SK-N-SH (cell line): Measurements from ENCODE around the gene STX18. TPM values are rescaled to one million over a fixed set of nuclear protein-coding genes. Genes with fewer than 3 reads are reported as not detected.
"Not testable (repeated sequence)": the region's sequence is repeated elsewhere in the genome, so short reads cannot be mapped to it uniquely, and the experiment has no call there.

Source experiments
- CTCF ChIA-PET: fragments of 300-600, 350-600 bp; formaldehyde crosslinking; extraction: SDS; loops from one replicate; lab custom pipeline; 2021; lab: Yijun Ruan, JAX
- POLR2A ChIA-PET: fragments of 350-600 bp; sonication (Branson Sonifier 250); formaldehyde crosslinking; extraction: SDS; loops from one replicate; lab custom pipeline; 2020; ENCODE audit warnings: antibody characterized with exemption, inconsistent platforms; lab: Yijun Ruan, JAX
- DNase-seq: peaks from one replicate; pipeline ENCODE4 v3.0.0; 2012
- H2AFZ ChIP-seq: fragments of 200-600 bp; sonication (generic); 2 replicates; pipeline ENCODE4 v1.8.1; 2016; ENCODE audit warnings: antibody characterized with exemption, mild to moderate bottlenecking, low read depth
- H3F3A ChIP-seq: fragments of 200-600 bp; sonication (generic); replicated peaks from 2 replicates; pipeline ENCODE3; 2016; ENCODE audit warnings: antibody characterized with exemption, mild to moderate bottlenecking; ENCODE audit not compliant: insufficient read depth
- H3K27ac ChIP-seq, 2 experiments: fragments of 200-500 bp in 1 of 2; fragments of 200-600 bp in 1 of 2; sonication (Bioruptor generic) in 1 of 2; sonication (generic), shearing (Covaris generic) in 1 of 2; 2 replicates each; pipeline versions ENCODE4 v1.5.1 to v1.6.1; 2014 to 2016; ENCODE audit warnings: low read depth in 2 of 2, inconsistent platforms in 1 of 2, low read length in 1 of 2, mild to moderate bottlenecking in 1 of 2, mixed read lengths in 1 of 2
- H3K27me3 ChIP-seq: fragments of 200-600 bp; sonication (generic), shearing (Covaris generic); 2 replicates; pipeline ENCODE4 v1.6.1; 2016; ENCODE audit warnings: mixed run types; ENCODE audit not compliant: insufficient read depth
- H3K36me3 ChIP-seq, 2 experiments: fragments of 200-500 bp in 1 of 2; fragments of 200-600 bp in 1 of 2; sonication (Bioruptor generic) in 1 of 2; sonication (generic) in 1 of 2; replicated peaks in 1 of 2; 2 replicates each; pipeline versions ENCODE3 to v1.5.1; 2014 to 2016; ENCODE audit warnings: low read length in 1 of 2, mild to moderate bottlenecking in 1 of 2; ENCODE audit not compliant: insufficient read depth in 2 of 2, control insufficient read depth in 1 of 2
- H3K4me1 ChIP-seq, 2 experiments: fragments of 200-500 bp in 1 of 2; fragments of 200-600 bp in 1 of 2; sonication (Bioruptor generic) in 1 of 2; sonication (generic), shearing (Covaris generic) in 1 of 2; 2 replicates each; pipeline versions ENCODE4 v1.5.1 to v1.6.1; 2014 to 2016; ENCODE audit warnings: low read depth in 1 of 2, low read length in 1 of 2, mixed run types in 1 of 2; ENCODE audit not compliant: insufficient read depth in 2 of 2, control insufficient read depth in 1 of 2
- H3K4me2 ChIP-seq: fragments of 200-600 bp; sonication (generic), shearing (Covaris generic); 2 replicates; pipeline ENCODE4 v1.6.1; 2017; ENCODE audit warnings: mixed run types
- H3K4me3 ChIP-seq, 2 experiments: fragments of 200-500 bp in 1 of 2; fragments of 200-600 bp in 1 of 2; sonication (Bioruptor generic) in 1 of 2; sonication (generic), shearing (Covaris generic) in 1 of 2; 2 replicates each; pipeline versions ENCODE4 v1.5.1 to v1.8.1; 2014 to 2016; ENCODE audit warnings: low read depth in 2 of 2, inconsistent platforms in 1 of 2, low read length in 1 of 2, mild to moderate bottlenecking in 1 of 2, mixed read lengths in 1 of 2, moderate library complexity in 1 of 2
- H3K79me2 ChIP-seq: fragments of 200-600 bp; sonication (generic); 2 replicates; pipeline ENCODE4 v1.8.1; 2017; ENCODE audit warnings: mild to moderate bottlenecking; ENCODE audit not compliant: insufficient read depth
- H3K9ac ChIP-seq: fragments of 200-600 bp; sonication (generic); 2 replicates; pipeline ENCODE4 v1.6.1; 2017; ENCODE audit warnings: mixed run types
- H3K9me2 ChIP-seq: fragments of 200-600 bp; sonication (generic); 2 replicates; pipeline ENCODE4 v1.6.1; 2017; ENCODE audit warnings: mixed run types
- H3K9me3 ChIP-seq: fragments of 200-600 bp; sonication (generic); 2 replicates; pipeline ENCODE4 v1.6.1; 2017; ENCODE audit warnings: mixed run types, mild to moderate bottlenecking, moderate library complexity
- H4K20me1 ChIP-seq: fragments of 200-600 bp; sonication (generic); 2 replicates; pipeline ENCODE4 v1.6.1; 2017; ENCODE audit warnings: mild to moderate bottlenecking, mixed run types; ENCODE audit not compliant: insufficient read depth
- JUND ChIP-seq: IDR thresholded peaks from 2 replicates; pipeline ENCODE4 v1.4.0; 2012
- MXI1 ChIP-seq: IDR thresholded peaks from 2 replicates; pipeline ENCODE4 v1.6.1; 2012; ENCODE audit warnings: mild to moderate bottlenecking, low read depth, low read length, improper control_type of control experiment
- TEAD4 ChIP-seq: IDR thresholded peaks from 2 replicates; pipeline ENCODE4 v1.4.0; 2012; ENCODE audit warnings: mild to moderate bottlenecking, borderline replicate concordance; ENCODE audit not compliant: insufficient read depth
- WGBS: methylation state at CpG from one replicate; pipeline ENCODE4 v1.1.6; 2017; ENCODE audit warnings: low lambda C conversion rate; 5-methylcytosine and 5-hydroxymethylcytosine counted together
- polyA plus RNA-seq, 3 experiments: library from polyadenylated mRNA; depleted of rRNA; stranded (reverse); fragments of >200 nt; gene quantifications; 2 replicates each; pipeline ENCODE4 v1.2.3, GENCODE V29; 2012
- TF ChIP-seq, protein P1 (sequence below): IDR thresholded peaks from 2 replicates; pipeline ENCODE4; 2012

The STX18 gene
- polyA plus RNA-seq, 1 of the 3 experiments (the other 2 are of a cell fraction) = 17.3 TPM

DNA sequence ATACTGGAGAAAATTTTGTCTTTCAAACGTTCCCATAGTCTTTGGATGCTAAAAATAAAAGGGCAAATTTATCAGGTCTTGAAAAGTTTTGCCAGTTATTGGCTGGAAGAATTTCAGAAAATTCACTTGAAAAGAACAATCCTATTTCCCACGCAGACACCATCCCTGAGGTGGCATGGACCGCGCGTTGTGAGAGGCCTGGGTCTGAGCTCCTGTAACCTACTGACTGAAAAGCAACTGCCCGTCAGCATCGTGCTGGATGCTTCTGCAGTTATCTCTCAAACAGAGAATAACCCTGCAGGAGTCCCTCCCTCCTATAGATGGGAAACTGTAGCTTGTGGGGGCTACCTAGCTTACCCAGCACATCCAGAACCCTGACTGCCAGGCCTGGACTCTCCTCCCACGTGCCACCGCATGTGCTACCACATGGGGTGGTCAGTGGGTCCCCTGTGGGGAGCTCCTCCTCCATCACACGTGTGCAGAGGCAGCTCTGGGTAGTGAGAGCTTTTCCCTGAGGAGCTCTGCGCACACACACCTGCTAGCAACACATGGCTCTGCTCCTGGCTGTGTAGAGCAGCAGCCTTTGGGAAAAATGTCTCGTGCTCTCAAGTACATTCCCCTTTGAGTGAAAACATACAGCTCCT is 118.9 kb downstream of the STX18 start:
- CTCF ChIA-PET = interaction anchor here (0.6 to 3.6 kb wide), 4 partner anchors 8 to 351 kb away, joined by 3 to 20 read pairs (median 4); no protein-coding TSS in a partner anchor
- Histone ChIP-seq H3K9ac (no peak overlapping the region), H2AFZ (no peak overlapping the region), H4K20me1 (no peaks in the 10 kb centered on the region), H3K4me2 (no peak overlapping the region), H3K27ac (no peak overlapping the region), H3K36me3 (peaks cover 4 to 46% of the 10 kb centered on the region in 2 experiments), H3K4me3 (no peak overlapping the region), H3K27me3 (no peaks in the 10 kb centered on the region), H3K9me3 (no peaks in the 10 kb centered on the region), H3K79me2 (no peaks in the 10 kb centered on the region), H3K4me1 (no peaks in the 10 kb centered on the region; a peak in 1 of 4 replicates), H3F3A (no peaks in the 10 kb centered on the region), H3K9me2 (no peaks in the 10 kb centered on the region)
- 88% methylated on average over 8 of the region's 12 CpGs for WGBS
- POLR2A ChIA-PET = no interaction called here
- no peak for DNase-seq
- TF ChIP-seq, protein P1, sequence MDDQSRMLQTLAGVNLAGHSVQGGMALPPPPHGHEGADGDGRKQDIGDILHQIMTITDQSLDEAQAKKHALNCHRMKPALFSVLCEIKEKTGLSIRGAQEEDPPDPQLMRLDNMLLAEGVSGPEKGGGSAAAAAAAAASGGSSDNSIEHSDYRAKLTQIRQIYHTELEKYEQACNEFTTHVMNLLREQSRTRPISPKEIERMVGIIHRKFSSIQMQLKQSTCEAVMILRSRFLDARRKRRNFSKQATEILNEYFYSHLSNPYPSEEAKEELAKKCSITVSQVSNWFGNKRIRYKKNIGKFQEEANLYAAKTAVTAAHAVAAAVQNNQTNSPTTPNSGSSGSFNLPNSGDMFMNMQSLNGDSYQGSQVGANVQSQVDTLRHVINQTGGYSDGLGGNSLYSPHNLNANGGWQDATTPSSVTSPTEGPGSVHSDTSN = no peak
- TF ChIP-seq MXI1 (no peak), JUND (no peak)

DNA sequence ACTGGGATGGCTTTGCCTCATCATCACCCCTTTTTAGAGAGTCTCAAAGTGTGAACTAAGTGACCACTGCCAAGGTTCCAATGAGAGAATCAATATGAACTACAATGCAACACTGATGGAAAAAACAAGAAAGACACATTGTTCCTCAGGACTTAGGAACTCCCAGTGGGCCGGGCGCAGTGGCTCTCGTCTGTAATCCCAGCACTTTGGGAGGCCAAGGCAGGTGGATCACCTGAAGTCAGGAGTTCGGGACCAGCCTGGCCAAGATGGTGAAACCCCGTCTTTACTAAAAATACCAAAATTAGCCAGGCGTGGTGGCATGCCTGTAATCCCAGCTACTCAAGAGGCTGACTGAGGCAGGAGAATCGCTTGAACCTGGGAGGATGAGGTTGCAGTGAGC is 119.7 kb downstream of the STX18 start:
- whole genome bisulfite sequencing = over 99% methylated on average over 7 of the region's 7 CpGs
- CTCF ChIA-PET = interaction anchor here (1.1 to 3.6 kb wide), 2 partner anchors 9 to 37 kb away, joined by 3 to 20 read pairs; no protein-coding TSS in a partner anchor
- peaks cover 4 to 50% of the 10 kb centered on the region in 2 experiments for H3K36me3 ChIP-seq
- H3K79me2 ChIP-seq, H3K4me2 ChIP-seq, H3K9ac ChIP-seq, H3K9me2 ChIP-seq, H3K27ac ChIP-seq, DNase-seq, H3K4me1 ChIP-seq, H3K27me3 ChIP-seq, POLR2A ChIA-PET, H3F3A ChIP-seq, H2AFZ ChIP-seq, H3K4me3 ChIP-seq, H3K9me3 ChIP-seq, H4K20me1 ChIP-seq: not testable (repeated sequence)

DNA sequence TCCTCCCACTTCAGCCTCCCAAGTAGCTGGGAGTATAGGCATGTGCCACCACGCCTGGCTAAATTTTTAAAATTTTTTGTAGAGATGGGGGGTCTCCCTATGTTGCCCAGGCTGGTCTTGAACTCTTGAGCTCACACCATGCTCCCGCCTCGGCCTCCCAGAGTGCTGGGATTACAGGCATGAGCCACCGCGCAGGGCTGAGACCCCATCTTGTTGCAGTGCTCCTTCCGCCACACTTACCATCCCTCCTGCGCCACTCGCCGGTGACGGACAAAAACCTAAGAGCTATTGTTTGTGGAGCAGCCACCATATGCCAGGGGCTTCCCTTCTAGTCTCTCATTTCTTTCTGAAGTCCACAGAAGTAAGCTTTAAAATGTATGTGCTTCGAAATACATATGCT is 120.5 kb downstream of the STX18 start:
- Histone ChIP-seq H3K9ac (no peak overlapping the region), H3K4me3 (no peak overlapping the region), H3K79me2 (no peaks in the 10 kb centered on the region), H3K9me3 (no peaks in the 10 kb centered on the region), H3K36me3 (peaks cover 4 to 50% of the 10 kb centered on the region in 2 experiments), H3K27me3 (no peaks in the 10 kb centered on the region), H3K4me1 (no peaks in the 10 kb centered on the region; a peak in 1 of 4 replicates), H4K20me1 (no peaks in the 10 kb centered on the region), H2AFZ (no peak overlapping the region), H3K9me2 (no peaks in the 10 kb centered on the region), H3K27ac (no peak overlapping the region), H3K4me2 (no peak overlapping the region), H3F3A (no peaks in the 10 kb centered on the region)
- ChIA-PET POLR2A (interaction anchor here (0.6 kb wide), 1 partner anchor 807 kb away, joined by 3 read pairs; no protein-coding TSS in a partner anchor), CTCF (interaction anchor here (0.9 to 3.6 kb wide), 4 partner anchors 10 to 36 kb away, joined by 3 to 20 read pairs (median 3); no protein-coding TSS in a partner anchor)
- no peak for DNase-seq
- no peak for TF ChIP-seq TEAD4
- 96% methylated on average over 11 of the region's 11 CpGs for WGBS
